22Rv1 (cell line): ENCODE results near the gene INO80C.

Source experiments
- H3K27ac ChIP-seq: fragments of 450-650 bp; 2 replicates; pipeline ENCODE4 v1.5.1; 2017
- CTCF ChIP-seq: fragments of 450-650 bp; IDR thresholded peaks from 2 replicates; pipeline ENCODE4 v1.5.1; 2017; ENCODE audit warnings: mild to moderate bottlenecking
- ZFX ChIP-seq: fragments of 450-650 bp; IDR thresholded peaks from 2 replicates; pipeline ENCODE4 v1.6.1; 2017; ENCODE audit warnings: antibody characterized with exemption, borderline replicate concordance

The INO80C gene

GRCh38 chr18:35513181-35513936 lies 15.6 kb upstream of the INO80C start:
- no peak overlapping the region for H3K27ac ChIP-seq
- no peak for TF ChIP-seq CTCF
- no peak for TF ChIP-seq ZFX

- TF ChIP-seq ZFX (no peak), CTCF (no peak)
- H3K27ac ChIP-seq: no peak overlapping the region
Observed at GRCh38 chr18:35512761-35513160, 15.0 kb upstream of the INO80C start.

GRCh38 chr18:35511833-35512232 lies 14.1 kb upstream of the INO80C start:
- no peak for TF ChIP-seq ZFX
- TF ChIP-seq CTCF: peak; percentile 13; the same call in 1 of the 2 replicates
- no peak overlapping the region for H3K27ac ChIP-seq

- H3K27ac ChIP-seq: no peak overlapping the region
- TF ChIP-seq ZFX (no peak), CTCF (no peak)
Observed at GRCh38 chr18:35511428-35511827, 13.7 kb upstream of the INO80C start.

- no peak overlapping the region for H3K27ac ChIP-seq
- TF ChIP-seq CTCF: no peak
- no peak for TF ChIP-seq ZFX
Observed at GRCh38 chr18:35510076-35510651, 12.4 kb upstream of the INO80C start.

- no peak overlapping the region for H3K27ac ChIP-seq
- no peak for TF ChIP-seq ZFX
- no peak for TF ChIP-seq CTCF
Observed at GRCh38 chr18:35508746-35509338, 11.1 kb upstream of the INO80C start.

GRCh38 chr18:35508030-35508429 lies 10.3 kb upstream of the INO80C start:
- H3K27ac ChIP-seq: no peak overlapping the region
- TF ChIP-seq ZFX: no peak
- no peak for TF ChIP-seq CTCF
